Nephron (organoid): ENCODE data around the gene DAZL.

ENCODE experiments used
- H3K27ac Mint-ChIP-seq, 3 experiments: 2 replicates each; pipeline ENCODE4 v1.8.0; 2020; ENCODE audit warnings: mixed read lengths in 3 of 3, mild to moderate bottlenecking in 2 of 3, moderate library complexity in 1 of 3
- H3K27me3 Mint-ChIP-seq: 2 replicates; pipeline ENCODE4 v1.8.0; 2021; ENCODE audit warnings: low read depth, mild to moderate bottlenecking, moderate library complexity, mixed read lengths
- H3K36me3 Mint-ChIP-seq: 2 replicates; pipeline ENCODE4 v1.8.0; 2020; ENCODE audit warnings: low read depth, mixed read lengths
- H3K4me1 Mint-ChIP-seq: 2 replicates; pipeline ENCODE4 v1.8.0; 2020; ENCODE audit warnings: mixed read lengths
- H3K4me3 Mint-ChIP-seq, 3 experiments: 2 replicates each; pipeline ENCODE4 v1.8.0; 2020; ENCODE audit warnings: mild to moderate bottlenecking in 3 of 3, mixed read lengths in 3 of 3, moderate library complexity in 2 of 3
- H3K9me3 Mint-ChIP-seq: 2 replicates; pipeline ENCODE4 v1.8.0; 2020; ENCODE audit warnings: mixed read lengths
- CTCF ChIP-seq, 3 experiments: fragments of 200-600 bp; sonication (generic); IDR thresholded peaks; one replicate each; pipeline ENCODE4 v1.5.0; 2021; ENCODE audit warnings: antibody characterized with exemption in 3 of 3; ENCODE audit not compliant: unreplicated experiment in 3 of 3

Gene DAZL

GRCh38 chr3:16546186-16547010 is 58.8 kb downstream of the DAZL start:
- Mint-ChIP-seq H3K4me3 (no peak overlapping the region), H3K9me3 (no peaks in the 10 kb centered on the region), H3K4me1 (peaks cover 5% of the 10 kb centered on the region), H3K27ac (no peak overlapping the region), H3K27me3 (peaks cover 2% of the 10 kb centered on the region), H3K36me3 (no peaks in the 10 kb centered on the region)
- TF ChIP-seq CTCF (IDR thresholded peaks at IDR 0.05; ENCODE audit: unreplicated experiment in 3 of 3) = no peak

GRCh38 chr3:16545413-16546185 is 59.6 kb downstream of the DAZL start:
- H3K9me3 Mint-ChIP-seq = no peaks in the 10 kb centered on the region
- TF ChIP-seq CTCF (IDR thresholded peaks at IDR 0.05; ENCODE audit: unreplicated experiment in 3 of 3) = no peak
- no peak overlapping the region for H3K27ac Mint-ChIP-seq

GRCh38 chr3:16543242-16543864 is 61.9 kb downstream of the DAZL start:
- Mint-ChIP-seq H3K27me3 (peaks cover 5% of the 10 kb centered on the region), H3K27ac (no peak overlapping the region), H3K9me3 (no peaks in the 10 kb centered on the region), H3K36me3 (no peaks in the 10 kb centered on the region), H3K4me1 (no peaks in the 10 kb centered on the region), H3K4me3 (no peak overlapping the region)
- no peak for TF ChIP-seq CTCF (IDR thresholded peaks at IDR 0.05; ENCODE audit: unreplicated experiment in 3 of 3)

More at GRCh38 chr3:16545413-16546185, 59.6 kb downstream of the DAZL start:
- H3K4me3 Mint-ChIP-seq = no peak overlapping the region
- H3K27me3 Mint-ChIP-seq = peaks cover 5% of the 10 kb centered on the region
- peaks cover 3% of the 10 kb centered on the region for H3K4me1 Mint-ChIP-seq
- no peaks in the 10 kb centered on the region for H3K36me3 Mint-ChIP-seq

GRCh38 chr3:16538507-16538906 is 66.7 kb downstream of the DAZL start:
- Mint-ChIP-seq H3K27me3 (peaks cover 5% of the 10 kb centered on the region), H3K4me1 (peaks cover 28% of the 10 kb centered on the region), H3K36me3 (no peaks in the 10 kb centered on the region), H3K9me3 (no peaks in the 10 kb centered on the region), H3K4me3 (no peak overlapping the region), H3K27ac (no peak overlapping the region)
- TF ChIP-seq CTCF (IDR thresholded peaks at IDR 0.05; ENCODE audit: unreplicated experiment in 3 of 3) = no peak

GRCh38 chr3:16536996-16537395 is 68.2 kb downstream of the DAZL start:
- H3K36me3 Mint-ChIP-seq = no peaks in the 10 kb centered on the region
- H3K27me3 Mint-ChIP-seq = peaks cover 5% of the 10 kb centered on the region
- no peak overlapping the region for H3K27ac Mint-ChIP-seq
- peaks cover 35% of the 10 kb centered on the region for H3K4me1 Mint-ChIP-seq
- H3K4me3 Mint-ChIP-seq = no peak overlapping the region
- H3K9me3 Mint-ChIP-seq = no peaks in the 10 kb centered on the region
- no peak for TF ChIP-seq CTCF (IDR thresholded peaks at IDR 0.05; ENCODE audit: unreplicated experiment in 3 of 3)
